Measurements from ENCODE around the gene PIP4K2A.

- TF ChIP-seq CTCF (IDR thresholded peaks at IDR 0.05) (no peak), POLR2A (IDR thresholded peaks at IDR 0.05) (no peak)
Observed at GRCh38 chr10:22705527-22705926, 8.9 kb downstream of the PIP4K2A start.

Data from prostate gland (tissue), 2 donors.